ENCODE measurements around the gene CCDC77.

The CCDC77 gene

GRCh38 chr12:455821-456220 lies 54.4 kb downstream of the CCDC77 start:
- DNase-seq: no peak
- H3K36me3 ChIP-seq: no peaks in the 10 kb centered on the region
- H3K4me3 ChIP-seq: no peak overlapping the region
- intact Hi-C loops (cut with DNase I; ENCODE audit: low total_unique reads): no loop called here
- H3K27me3 ChIP-seq: no peaks in the 10 kb centered on the region
- no peaks in the 10 kb centered on the region for H3K9me3 ChIP-seq
- TF ChIP-seq, protein P1, sequence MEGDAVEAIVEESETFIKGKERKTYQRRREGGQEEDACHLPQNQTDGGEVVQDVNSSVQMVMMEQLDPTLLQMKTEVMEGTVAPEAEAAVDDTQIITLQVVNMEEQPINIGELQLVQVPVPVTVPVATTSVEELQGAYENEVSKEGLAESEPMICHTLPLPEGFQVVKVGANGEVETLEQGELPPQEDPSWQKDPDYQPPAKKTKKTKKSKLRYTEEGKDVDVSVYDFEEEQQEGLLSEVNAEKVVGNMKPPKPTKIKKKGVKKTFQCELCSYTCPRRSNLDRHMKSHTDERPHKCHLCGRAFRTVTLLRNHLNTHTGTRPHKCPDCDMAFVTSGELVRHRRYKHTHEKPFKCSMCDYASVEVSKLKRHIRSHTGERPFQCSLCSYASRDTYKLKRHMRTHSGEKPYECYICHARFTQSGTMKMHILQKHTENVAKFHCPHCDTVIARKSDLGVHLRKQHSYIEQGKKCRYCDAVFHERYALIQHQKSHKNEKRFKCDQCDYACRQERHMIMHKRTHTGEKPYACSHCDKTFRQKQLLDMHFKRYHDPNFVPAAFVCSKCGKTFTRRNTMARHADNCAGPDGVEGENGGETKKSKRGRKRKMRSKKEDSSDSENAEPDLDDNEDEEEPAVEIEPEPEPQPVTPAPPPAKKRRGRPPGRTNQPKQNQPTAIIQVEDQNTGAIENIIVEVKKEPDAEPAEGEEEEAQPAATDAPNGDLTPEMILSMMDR (IDR thresholded peaks at IDR 0.05): no peak
- no peak overlapping the region for H3K27ac ChIP-seq
- peaks cover 0 to 14% (median 3%) of the 10 kb centered on the region in 4 donors for H3K4me1 ChIP-seq

GRCh38 chr12:457676-458075 lies 56.2 kb downstream of the CCDC77 start:
- TF ChIP-seq, protein P1 (IDR thresholded peaks at IDR 0.05): no peak
- H3K4me3 ChIP-seq: no peak overlapping the region
- DNase-seq: no peak
- H3K4me1 ChIP-seq: peaks cover 0 to 29% (median 10%) of the 10 kb centered on the region in 4 donors
- H3K27me3 ChIP-seq: no peaks in the 10 kb centered on the region
- H3K9me3 ChIP-seq: no peaks in the 10 kb centered on the region
- H3K27ac ChIP-seq: peak overlapping the region in 1 of 2 donors; percentile 88
- H3K36me3 ChIP-seq: no peaks in the 10 kb centered on the region
- intact Hi-C loops (cut with DNase I; ENCODE audit: low total_unique reads): no loop called here

GRCh38 chr12:459050-459429 lies 57.6 kb downstream of the CCDC77 start:
- DNase-seq: no peak
- TF ChIP-seq, protein P1 (IDR thresholded peaks at IDR 0.05): no peak
- Histone ChIP-seq H3K27ac (peak overlapping the region; percentile 86 to 88), H3K27me3 (no peaks in the 10 kb centered on the region), H3K4me3 (peak overlapping the region; percentile 75 to 85), H3K36me3 (no peaks in the 10 kb centered on the region), H3K9me3 (no peaks in the 10 kb centered on the region), H3K4me1 (peaks cover 0 to 39% (median 18%) of the 10 kb centered on the region in 4 donors)
- intact Hi-C loops (cut with DNase I; ENCODE audit: low total_unique reads): no loop called here

- H3K4me1 ChIP-seq: peaks cover 0 to 45% (median 23%) of the 10 kb centered on the region in 4 donors
- TF ChIP-seq, protein P1 (IDR thresholded peaks at IDR 0.05): no peak
- intact Hi-C loops (cut with DNase I; ENCODE audit: low total_unique reads): no loop called here
- no peaks in the 10 kb centered on the region for H3K36me3 ChIP-seq
- H3K27me3 ChIP-seq: no peaks in the 10 kb centered on the region
- peak; percentile 57 to 88 for DNase-seq
- peak within 1 kb of the TSS; percentile 75 to 85 for H3K4me3 ChIP-seq
- peak within 1 kb of the TSS; percentile 86 to 88 for H3K27ac ChIP-seq
- H3K9me3 ChIP-seq: no peaks in the 10 kb centered on the region
Measured at GRCh38 chr12:459430-460258, 58.2 kb downstream of the CCDC77 start, which contains the start of gene B4GALNT3. TSS of gene B4GALNT3 (plus strand) at chr12:459939. CDS start at chr12:460377, 438 bp downstream.

DNA sequence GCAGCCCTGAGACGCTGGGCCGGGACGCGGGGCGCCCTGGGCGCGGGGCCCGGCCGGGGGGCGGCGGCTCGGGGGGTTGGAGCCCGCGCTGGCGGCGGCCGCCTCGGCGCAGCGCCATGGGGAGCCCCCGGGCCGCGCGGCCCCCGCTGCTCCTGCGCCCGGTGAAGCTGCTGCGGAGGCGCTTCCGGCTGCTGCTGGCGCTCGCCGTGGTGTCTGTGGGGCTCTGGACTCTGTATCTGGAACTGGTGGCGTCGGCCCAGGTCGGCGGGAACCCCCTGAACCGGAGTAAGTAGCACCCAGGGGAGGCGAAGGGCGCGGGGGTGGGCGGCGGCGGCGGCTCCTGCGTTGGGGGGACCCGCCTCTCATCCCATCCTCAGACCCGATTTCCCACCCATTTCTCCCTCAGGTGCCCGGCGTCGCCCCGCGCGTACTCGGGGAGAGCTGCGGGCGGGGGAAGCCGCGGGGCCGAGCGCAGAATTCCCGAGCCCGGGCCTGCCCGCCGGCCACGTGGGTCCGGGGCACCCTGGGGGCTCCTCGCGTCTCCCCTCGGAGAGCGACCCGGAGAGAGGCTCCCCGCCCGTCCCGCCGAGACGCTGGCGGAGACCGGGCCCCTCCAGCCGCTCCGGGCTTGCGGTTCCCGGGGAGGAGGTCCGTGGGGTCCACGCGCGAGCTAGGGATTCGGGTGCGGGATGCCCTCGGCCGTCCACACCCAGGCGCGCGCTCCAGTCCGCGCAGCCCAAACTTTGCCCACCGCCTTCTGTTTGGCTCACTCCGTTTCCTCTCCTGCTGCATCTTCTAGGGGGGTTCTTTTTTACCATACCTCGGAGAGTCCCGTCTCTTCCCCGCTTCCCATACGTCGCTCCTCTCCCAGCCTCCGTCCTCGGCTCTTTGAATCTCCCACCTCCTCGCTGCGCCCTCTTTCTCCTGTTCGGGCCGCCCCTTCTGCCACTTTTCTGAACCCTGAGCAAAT lies 59.1 kb downstream of the CCDC77 start:
- Histone ChIP-seq H3K4me1 (peaks cover 0 to 54% (median 31%) of the 10 kb centered on the region in 4 donors), H3K4me3 (peak overlapping the region; percentile 75 to 85), H3K27me3 (no peaks in the 10 kb centered on the region), H3K27ac (peak overlapping the region; percentile 86 to 88), H3K9me3 (no peaks in the 10 kb centered on the region), H3K36me3 (no peaks in the 10 kb centered on the region)
- TF ChIP-seq, protein P1 (IDR thresholded peaks at IDR 0.05): no peak
- intact Hi-C loops (cut with DNase I; ENCODE audit: low total_unique reads): no loop called here
- peak; percentile 28 to 72 for DNase-seq
